NCI-H226 (cell line): ENCODE data around the gene SLC5A10.

Experiments
- DNase-seq: peaks from one replicate; pipeline ENCODE4 v3.0.0-alpha.2; 2015

Gene SLC5A10

DNA sequence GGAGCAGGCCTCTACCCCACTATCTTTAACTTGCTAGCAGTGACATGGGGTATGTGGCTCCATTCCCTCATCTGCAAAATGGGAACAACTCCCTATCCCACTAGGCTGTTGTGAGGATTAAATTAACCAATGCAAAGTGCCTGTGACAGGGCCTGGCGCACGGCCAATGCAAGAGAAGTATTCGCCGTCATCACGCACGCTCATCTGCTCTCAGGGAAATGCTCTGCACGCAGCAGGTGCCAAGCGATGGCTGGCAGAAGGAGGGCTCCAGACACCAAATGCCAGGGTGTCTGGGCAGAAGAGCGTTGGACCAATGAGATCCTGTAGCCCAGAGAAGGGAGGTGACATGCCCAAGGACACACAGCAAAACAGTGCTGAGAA, 35.3 kb downstream of the SLC5A10 start:
- no peak for DNase-seq

DNA sequence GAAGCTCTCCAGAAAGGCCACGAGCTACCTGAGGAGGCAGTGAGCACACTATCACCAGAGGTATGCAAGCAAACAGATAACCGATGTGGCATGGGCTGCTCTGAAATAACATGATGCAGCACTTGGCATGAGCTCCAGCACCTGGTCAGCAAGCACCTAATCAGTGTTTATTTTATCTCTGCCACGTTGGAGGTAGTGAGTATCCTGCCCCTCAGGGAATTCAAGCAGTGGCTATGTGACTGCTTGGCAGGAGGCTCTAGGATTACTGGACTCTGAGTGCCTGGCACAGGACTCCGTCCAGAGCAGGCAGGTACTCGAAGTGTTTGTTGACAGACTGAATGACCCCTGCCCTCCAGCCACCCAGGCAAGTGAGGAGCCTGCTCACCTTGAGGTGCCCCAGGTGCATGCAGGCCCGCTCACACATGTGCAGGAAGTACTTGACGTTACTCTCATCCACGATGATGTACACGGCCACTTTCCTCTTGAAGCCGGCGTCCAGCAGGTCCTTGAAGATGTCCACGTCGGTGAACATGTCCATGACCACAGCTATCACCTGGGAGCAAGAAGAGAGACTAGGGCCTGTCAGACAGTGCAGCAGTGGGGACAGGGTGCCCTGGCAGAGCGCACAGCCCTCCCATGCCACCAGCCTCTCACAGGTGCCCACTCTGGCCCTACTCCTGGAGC, 36.0 kb downstream of the SLC5A10 start:
- DNase-seq, result peak; percentile 13

GRCh38 chr17:18988546-18989173, 36.7 kb downstream of the SLC5A10 start:
- DNase-seq, result no peak

DNA sequence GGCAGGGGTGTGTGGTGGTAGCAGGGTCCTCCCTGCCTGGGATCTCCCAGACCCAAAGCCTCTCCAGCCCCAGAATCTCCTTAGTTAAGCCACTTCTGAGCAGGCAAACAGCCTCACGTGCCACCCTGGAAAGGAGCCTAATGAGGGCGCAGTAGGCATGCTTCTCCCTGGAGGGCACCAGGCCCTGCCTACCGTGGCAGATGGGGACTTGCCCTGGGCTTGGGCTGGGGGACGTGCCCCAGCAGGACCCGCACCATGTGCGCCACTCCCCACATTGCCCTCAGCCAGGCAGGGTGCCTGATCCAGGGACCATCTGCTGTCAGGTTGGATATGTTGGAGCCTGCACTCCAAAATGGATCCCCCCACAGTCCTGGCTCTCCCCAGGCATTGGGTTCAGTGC, 38.4 kb downstream of the SLC5A10 start:
- no peak for DNase-seq

DNA sequence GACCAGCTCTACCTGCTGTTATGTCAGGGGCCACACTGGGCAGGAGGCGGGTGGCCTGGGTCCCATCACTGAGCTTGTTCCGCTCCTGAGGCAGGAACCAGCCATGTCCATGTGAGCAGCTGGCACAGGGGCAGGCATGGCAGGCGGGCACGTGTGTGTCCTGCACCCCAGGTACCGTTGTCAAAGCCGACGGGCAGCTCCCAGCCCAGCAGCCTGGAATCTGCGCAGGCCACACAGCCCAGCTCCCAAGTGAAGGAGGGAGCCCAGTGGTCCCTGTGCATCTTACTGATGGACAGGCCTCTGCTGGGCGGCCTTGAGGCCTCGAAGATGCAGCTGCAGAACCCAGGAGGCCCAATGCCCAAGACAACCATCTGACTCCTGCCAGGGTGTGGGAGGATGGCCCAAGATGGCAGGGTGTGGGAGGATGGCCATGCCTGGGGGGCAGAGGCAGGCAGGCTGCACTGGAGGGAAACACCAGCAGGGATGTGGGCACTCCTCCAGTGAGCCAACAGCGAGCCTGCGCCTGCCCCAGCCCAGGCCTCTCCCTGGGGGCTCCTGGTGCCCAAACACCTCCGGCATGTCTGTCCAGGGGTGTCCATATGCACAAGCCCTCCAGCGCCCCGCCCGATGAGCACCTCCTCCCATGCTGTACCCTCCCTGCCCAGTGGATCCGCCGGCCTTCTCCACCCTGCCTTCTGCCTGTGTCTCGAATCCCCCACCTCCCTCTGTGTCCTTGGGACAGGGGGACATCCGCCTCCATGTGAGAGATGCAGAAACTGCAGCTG, 39.8 kb downstream of the SLC5A10 start:
- no peak for DNase-seq

GRCh38 chr17:18992454-18993130, 40.6 kb downstream of the SLC5A10 start:
- no peak for DNase-seq

DNA sequence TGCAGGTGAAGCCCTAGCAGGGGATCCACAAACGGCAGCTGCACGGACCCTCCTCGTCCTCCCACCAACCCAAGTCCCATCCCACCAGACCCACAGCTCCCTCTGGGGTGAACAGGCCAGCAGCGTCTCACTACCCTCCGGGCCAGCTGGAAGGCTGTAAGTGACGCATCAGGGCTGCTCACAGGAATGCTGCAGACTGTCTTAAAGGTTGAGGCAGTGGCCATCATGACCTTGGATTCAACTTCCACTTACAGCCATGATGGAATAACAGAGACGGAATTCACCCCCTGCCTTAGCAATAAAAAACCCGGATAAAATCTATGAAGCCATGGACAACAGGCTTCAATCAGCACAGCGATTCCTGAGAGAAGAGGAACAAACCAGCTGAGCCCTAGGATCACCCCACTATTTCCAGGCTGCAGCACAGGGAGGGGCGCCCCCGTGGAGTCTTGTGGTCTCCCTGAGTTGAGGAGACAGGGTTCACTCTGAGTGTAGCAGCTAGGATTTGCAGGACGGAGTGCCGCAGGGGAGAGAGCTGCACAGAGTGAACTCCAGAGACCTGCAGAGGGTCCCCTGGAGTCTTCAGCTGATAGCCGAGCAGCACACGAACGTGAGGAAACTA, 42.1 kb downstream of the SLC5A10 start:
- no peak for DNase-seq

DNA sequence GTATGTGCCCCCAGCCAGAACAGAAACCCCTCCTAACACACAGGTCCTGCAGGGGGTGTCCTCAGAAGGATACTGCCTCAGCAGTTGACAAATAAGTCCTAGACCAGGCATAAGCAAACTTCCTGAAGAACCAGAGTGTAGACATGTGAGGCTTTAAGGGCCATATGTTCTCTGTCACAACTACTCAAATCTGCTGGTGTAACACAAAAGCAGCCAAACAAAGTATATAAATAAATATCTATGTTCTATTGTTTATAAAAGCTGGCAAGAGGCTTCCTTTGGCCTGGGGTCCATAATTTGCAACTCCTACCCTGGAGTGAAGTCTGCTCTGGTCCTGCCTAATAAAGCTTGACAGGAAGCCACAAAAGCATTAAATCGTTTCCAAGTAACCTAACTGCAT, 42.7 kb downstream of the SLC5A10 start:
- no peak for DNase-seq

DNA sequence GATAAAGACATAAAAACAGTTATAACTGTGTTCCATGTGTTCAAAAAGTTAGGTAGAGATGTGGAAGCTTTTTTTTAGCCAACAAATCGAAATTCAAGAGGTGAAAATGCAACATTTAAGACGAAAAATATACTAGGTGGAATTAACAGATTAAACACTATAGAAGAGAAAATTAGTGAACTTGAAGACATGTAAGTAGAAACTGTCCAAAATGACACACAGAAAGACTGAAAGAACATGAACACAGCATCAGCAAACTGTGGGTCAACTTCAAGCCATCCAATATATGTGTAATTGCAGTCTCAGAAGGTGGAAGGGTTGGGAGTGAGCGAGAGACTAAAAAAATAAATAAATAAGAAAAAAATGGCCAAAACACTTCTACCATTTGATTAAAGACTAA, 43.3 kb downstream of the SLC5A10 start:
- DNase-seq, result no peak

DNA sequence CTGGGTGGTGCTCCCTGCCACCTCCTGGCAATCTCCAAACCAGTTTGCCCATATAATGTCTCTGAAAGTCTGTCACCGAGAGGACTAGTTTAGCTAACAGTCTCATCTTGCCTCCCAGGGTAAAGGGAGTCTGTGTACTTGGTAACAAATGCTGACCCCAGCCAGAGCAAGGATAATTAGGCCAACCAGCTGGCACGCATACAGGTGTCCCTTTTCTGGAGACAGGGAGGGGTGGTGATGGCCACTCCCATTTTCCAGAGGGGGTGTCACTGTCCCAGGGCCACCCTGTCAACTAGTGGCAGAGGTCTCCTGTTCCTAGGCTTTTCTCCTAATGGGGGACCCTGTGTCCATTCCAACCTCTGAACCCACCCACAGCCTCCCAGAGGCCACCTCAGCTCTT, 44.5 kb downstream of the SLC5A10 start:
- DNase-seq, result no peak

DNA sequence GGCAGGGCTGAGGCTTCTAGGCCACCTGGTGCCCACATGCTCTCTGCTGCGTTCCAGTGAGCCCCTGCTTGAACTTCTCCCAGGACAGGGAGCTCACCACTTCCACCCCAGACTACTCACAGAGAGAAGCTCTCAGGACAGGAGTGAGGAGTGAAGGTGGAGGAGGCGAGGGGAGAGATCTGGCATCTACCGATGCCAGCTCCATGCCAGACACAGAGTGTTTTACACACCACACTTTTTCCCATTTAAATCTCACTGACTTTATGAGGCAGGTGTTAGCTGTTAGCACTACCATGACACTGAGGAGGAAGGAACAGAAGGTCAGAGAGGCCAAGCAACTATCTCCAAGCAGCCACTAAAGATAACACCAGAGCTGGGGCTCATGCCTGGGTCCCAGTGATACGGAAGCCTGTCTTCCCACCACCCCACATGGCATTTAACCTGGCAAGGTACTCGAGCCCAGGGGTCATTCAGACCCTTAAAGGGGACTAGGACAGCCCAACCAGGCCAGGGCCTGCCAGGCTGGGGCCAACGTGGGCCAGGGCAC, 45.8 kb downstream of the SLC5A10 start:
- no peak for DNase-seq

- no peak for DNase-seq
Measured at GRCh38 chr17:18999394-18999793, 47.4 kb downstream of the SLC5A10 start.

- no peak for DNase-seq
Measured at GRCh38 chr17:18999911-19000310, 47.9 kb downstream of the SLC5A10 start.

DNA sequence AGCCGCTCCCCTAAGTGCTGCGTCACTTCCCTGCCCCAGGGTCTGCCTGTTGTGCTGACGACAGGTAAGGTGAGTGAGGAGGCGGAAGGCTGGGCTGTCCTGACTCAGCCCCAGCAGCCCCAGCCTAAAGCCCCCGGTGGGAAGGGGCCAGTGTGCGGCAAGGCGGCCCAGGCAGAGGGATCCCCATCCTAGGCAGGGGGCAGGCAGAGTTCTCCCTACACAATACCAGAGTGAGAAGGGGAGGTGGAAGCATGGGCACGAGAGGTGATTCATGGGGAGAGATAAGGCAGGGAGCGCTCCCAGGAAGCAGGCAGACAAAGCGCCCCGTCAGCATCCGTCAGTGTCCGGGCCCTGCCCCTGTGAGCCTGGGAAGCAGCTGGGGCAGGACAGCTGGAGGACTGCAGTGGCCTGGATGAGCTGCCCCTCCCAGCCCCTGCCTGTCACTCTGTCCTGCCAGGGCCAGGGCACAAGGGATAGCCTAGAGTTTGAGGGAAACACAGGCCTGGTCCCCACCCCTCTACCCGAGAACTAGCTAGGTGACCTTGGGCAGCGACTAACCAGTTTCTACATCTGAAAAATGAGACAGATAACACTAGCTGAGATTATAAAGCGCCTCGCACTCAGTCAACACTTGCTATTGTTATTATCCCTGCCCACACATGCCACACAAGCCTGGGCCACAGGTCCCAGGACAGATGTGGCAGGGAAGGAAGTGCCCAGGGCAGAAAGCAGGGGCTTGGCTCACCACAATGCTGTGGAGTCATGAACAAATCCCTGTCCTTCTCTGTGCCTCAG, 48.8 kb downstream of the SLC5A10 start:
- peak; percentile 91 for DNase-seq

GRCh38 chr17:19001907-19002590, 50.1 kb downstream of the SLC5A10 start:
- no peak for DNase-seq

DNA sequence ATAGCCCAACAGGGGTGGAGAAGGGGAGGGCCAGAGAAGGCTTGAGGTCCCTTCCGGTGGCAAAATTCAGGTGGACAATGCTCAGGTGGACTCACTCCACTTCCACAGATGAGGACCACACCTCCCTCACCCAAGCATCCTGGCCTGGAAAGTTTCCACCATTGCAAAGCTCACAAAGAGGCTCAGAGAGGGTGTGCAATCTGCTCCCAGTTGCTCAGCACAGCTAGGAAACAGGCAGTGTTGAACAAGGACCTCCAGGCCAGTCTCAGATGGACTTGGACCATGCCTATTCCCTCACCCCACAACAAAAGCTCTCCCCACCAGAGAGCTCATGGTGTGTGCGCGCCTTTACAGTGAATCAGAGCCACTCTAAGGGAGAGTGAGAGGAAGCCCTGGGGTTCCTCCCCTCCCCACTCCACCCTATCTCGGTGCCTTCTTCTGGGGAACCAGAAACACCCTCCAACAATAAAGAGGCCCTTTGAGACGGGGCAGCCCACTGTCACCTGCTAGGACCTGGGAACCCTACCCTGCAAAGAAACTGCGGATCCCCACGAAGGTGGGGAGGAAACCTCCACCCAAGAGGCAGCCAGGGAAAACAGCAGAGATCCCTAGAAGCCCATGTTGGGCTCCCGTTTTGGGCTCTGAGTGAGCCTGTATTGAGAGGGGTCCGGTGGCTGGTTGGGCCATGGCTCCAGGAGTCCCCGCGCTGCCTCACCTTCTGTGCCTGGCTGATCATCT, 51.0 kb downstream of the SLC5A10 start:
- peak; percentile 40 for DNase-seq

DNA sequence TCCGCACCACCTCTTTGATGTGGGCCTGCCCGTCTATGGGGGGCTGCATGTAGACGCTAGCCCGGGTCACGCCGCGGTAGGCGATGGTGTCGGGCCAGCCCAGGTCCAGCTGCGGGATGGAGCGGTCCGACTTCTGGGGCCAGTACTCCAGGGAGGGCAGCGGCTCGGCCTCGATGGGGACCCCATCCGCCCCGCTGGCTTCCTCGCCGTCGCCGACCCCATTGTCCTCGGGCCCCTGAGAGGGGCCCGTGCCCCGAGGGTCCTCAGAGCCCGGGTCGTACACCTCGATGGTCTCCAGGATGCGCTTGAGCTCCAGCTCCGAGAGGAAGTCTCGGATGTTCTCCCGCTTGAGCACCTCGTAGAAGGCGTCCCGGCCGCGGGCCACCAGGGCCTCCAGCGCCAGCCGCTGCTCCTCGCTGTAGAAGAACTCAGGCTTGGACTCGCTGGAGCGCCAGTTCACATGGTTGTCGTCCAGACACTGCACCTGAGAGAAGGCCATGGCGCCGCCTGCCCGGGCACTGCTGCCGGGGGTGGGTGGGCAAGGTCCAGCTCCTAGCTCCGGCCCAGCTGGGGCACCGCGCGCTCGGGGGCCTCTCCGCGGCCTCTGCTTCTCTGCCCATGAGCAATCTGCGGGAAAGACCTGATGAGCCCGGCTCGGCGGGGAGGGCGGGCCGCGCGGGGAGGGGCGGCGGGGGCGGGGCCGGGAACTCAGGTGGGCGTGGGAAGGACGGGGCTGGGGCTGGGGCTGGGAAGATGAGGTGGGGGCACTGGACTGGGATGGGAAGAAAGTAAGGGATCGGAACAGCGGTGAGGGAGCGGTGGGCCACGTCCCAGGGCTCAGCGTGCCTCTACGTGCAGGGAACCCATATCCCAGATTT, 51.8 kb downstream of the SLC5A10 start:
- peak; percentile 42 for DNase-seq

- DNase-seq, result peak; percentile 83
Measured at GRCh38 chr17:19004421-19005136, 52.6 kb downstream of the SLC5A10 start, which contains the start of gene FAM83G. Gene FAM83G (minus strand): TSS chr17:19004764. CDS start chr17:19004041, 723 bp downstream.
